ENCODE data around the gene MASP2.
"Not testable (repeated sequence)": the region's sequence is repeated elsewhere in the genome, so short reads cannot be mapped to it uniquely, and the experiment has no call there.

DNA sequence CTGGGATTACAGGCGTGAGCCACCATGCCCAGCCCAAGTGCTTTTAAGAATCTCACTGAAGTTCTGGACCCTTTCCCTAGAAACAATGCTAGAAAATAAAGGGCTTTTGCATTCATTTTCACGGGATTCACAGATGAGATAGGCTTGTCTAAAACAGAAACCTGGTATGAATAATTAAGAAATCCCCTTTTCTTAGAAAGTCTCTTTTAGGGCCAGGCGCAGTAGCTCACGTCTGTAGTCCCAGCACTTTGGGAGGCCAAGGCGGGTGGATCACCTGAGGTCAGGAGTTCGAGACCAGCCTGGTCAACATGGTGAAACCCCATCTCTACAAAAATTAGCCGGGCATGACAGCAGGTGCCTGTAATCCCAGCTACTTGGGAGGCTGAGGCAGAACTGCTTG is 26.4 kb upstream of the MASP2 start:
- TF ChIP-seq, protein P1, sequence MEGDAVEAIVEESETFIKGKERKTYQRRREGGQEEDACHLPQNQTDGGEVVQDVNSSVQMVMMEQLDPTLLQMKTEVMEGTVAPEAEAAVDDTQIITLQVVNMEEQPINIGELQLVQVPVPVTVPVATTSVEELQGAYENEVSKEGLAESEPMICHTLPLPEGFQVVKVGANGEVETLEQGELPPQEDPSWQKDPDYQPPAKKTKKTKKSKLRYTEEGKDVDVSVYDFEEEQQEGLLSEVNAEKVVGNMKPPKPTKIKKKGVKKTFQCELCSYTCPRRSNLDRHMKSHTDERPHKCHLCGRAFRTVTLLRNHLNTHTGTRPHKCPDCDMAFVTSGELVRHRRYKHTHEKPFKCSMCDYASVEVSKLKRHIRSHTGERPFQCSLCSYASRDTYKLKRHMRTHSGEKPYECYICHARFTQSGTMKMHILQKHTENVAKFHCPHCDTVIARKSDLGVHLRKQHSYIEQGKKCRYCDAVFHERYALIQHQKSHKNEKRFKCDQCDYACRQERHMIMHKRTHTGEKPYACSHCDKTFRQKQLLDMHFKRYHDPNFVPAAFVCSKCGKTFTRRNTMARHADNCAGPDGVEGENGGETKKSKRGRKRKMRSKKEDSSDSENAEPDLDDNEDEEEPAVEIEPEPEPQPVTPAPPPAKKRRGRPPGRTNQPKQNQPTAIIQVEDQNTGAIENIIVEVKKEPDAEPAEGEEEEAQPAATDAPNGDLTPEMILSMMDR (IDR thresholded peaks at IDR 0.05), result not testable (repeated sequence)
- TF ChIP-seq POLR2A, POLR2AphosphoS5 (IDR thresholded peaks at IDR 0.05): not testable (repeated sequence)
